Cardiac septum (tissue), 1 donor: ENCODE data around the gene NOVA1. TPM values are rescaled to one million over a fixed set of nuclear protein-coding genes. Genes with fewer than 3 reads are reported as not detected.

Experiments used
- DNase-seq: peaks from one replicate; pipeline ENCODE4 v3.0.0-alpha.2; 2020; ENCODE audit warnings: low spot score
- intact Hi-C: fragments of 100-400 bp; cut with DNase I; formaldehyde crosslinking; loops from one replicate; pipeline ENCODE4 v1.14.0; 2022
- total RNA-seq: library from RNA; stranded (reverse); fragmentation: NEBNext Ultra II Directional; extraction: Animal tissue kit (Norgen Biotek cat#: 25700); gene quantifications from one replicate; pipeline ENCODE4 v1.2.1, GENCODE V29; 2021
- donor health status: DM: no; HTN: no; CAD: no.

Gene NOVA1
- total RNA-seq, 1 donor from 2014 or later: 4.4 TPM

DNA sequence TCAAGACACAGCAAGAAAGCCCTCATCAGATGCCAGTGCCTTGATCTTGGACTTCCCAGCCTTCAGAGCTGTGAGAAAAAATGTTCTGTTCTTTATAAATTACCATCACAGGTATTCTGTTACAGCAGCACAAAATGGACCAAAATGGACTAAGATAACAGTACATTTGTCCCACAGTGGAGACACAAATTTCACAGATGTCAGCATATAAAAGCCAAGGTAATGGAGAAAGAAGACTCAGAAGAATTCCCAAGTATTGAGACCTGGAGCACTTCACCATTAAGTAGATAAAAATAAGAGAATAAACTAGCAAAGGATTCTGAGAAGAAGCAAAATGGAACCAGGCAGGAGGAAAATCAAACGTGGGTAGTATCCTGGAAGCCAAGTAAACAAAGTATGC, 131.0 kb downstream of the NOVA1 start:
- intact Hi-C loops: no loop called here
- no peak for DNase-seq

GRCh38 chr14:26463136-26463535, 134.7 kb downstream of the NOVA1 start:
- intact Hi-C loops: no loop called here
- no peak for DNase-seq

- DNase-seq: no peak
- intact Hi-C loops: no loop called here
These were observed 143.7 kb downstream of the NOVA1 start for GRCh38 chr14:26454105-26454504.

DNA sequence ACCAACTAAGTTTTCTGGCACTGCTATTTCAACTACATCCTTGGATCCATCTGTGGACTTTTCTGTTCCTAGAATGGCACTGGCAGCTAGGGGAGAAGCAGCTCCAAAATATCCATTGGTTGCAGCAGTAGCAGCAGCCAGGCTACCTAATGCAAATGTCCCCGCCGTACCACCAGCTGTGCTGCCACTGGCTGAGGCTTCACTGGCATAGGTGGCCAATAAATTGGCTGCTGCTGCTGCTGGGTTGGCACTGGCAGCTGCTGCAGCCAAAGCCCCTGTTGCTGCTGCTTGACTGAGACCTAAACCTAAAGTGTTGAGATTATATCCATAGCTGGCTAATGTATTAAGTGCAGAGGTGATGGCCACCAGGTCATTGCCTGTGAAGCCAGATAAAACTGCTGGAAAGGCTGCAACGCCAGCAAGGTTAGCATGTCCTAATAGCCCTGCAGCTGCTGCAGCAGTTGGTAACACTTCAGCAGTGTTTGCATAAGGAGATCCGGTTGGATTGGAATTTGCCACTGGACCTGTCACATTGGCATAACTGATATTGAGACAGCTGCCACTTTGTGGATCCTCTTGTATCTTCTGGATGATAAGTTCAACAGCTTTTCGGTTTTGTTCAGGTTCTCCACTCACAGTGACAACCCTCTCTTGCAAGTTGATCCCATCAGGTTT, 149.5 kb downstream of the NOVA1 start:
- no peak for DNase-seq
- intact Hi-C loops: no loop called here

- DNase-seq: no peak
- intact Hi-C loops: no loop called here
These were observed 153.0 kb downstream of the NOVA1 start for GRCh38 chr14:26444822-26445221.

GRCh38 chr14:26443654-26444053, 154.2 kb downstream of the NOVA1 start:
- DNase-seq: no peak
- intact Hi-C loops: no loop called here

- DNase-seq: no peak
- intact Hi-C loops: no loop called here
These were observed 168.6 kb downstream of the NOVA1 start for GRCh38 chr14:26429205-26429604.

GRCh38 chr14:26427097-26427496, 170.7 kb downstream of the NOVA1 start:
- intact Hi-C loops: no loop called here
- DNase-seq: no peak

DNA sequence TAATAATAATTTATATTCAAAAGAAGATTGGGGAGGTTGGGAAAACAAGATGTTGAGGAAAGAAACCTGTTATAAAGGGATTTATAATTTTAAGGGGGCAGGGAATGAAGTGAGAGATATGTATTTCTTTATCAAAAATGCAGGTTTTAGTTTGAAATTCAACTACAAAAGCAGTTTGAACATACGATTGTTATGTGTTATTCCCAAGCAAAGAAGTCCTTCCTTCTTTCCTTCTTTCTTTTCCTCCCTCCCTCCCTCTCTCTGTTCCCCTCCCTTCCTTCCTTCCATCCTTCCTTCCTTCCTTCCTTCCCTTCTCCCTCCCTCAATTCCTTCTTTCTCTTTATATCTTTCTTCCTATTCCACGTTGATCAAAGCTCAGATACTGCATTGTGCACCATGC, 173.3 kb downstream of the NOVA1 start:
- intact Hi-C loops: no loop called here
- no peak for DNase-seq

GRCh38 chr14:26415618-26416123, 182.2 kb downstream of the NOVA1 start:
- no peak for DNase-seq
- intact Hi-C loops: no loop called here

- no peak for DNase-seq
- intact Hi-C loops: no loop called here
These were observed 182.9 kb downstream of the NOVA1 start for GRCh38 chr14:26414926-26415325.

GRCh38 chr14:26414103-26414502, 183.7 kb downstream of the NOVA1 start:
- intact Hi-C loops: no loop called here

GRCh38 chr14:26412421-26412820, 185.4 kb downstream of the NOVA1 start:
- intact Hi-C loops: no loop called here
- DNase-seq: no peak

More at GRCh38 chr14:26414103-26414502, 183.7 kb downstream of the NOVA1 start:
- DNase-seq: no peak

- intact Hi-C loops: no loop called here
- DNase-seq: no peak
These were observed 187.6 kb downstream of the NOVA1 start for GRCh38 chr14:26410189-26410685.

DNA sequence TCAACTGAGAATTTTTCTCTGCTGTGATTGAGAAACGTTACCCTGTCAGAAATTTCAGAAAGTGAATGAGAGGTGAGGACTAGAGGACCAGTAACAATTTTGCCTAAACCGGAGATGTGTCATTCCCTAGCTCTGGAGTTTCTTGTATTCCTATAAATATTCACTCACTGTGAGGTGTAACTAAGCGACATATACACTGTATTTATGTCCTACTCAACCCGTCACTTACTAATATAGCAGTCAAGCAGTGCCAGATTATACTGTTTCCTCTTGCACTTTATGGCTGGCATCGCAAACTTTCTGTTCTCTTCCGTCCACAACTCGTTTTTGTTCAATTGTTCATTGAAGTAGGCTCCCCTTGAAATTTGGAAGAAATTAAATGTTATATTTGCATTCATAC, 192.9 kb downstream of the NOVA1 start:
- intact Hi-C loops: no loop called here
- no peak for DNase-seq

DNA sequence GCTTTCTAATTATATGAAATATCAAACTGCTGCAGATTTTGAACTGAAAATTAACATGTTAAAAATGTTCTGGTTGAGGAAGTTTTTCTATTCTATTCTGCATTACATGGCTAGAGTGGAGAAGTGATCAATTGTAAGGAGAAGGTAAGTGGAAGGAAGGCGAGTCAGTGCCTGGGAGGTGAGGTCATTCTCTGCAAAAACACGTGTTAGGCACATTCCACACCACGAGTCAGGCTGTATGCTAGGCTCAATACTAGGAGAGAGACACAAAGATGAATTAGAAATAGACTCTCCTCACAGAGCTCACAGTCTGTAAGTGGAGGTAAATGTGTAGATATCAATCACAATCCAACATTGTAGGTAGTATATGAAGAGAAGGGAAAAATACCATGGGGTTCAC, 194.1 kb downstream of the NOVA1 start:
- no peak for DNase-seq
- intact Hi-C loops: no loop called here

- intact Hi-C loops: no loop called here
- no peak for DNase-seq
These were observed 195.7 kb downstream of the NOVA1 start for GRCh38 chr14:26402126-26402525.

GRCh38 chr14:26401179-26401968, 196.5 kb downstream of the NOVA1 start:
- no peak for DNase-seq

DNA sequence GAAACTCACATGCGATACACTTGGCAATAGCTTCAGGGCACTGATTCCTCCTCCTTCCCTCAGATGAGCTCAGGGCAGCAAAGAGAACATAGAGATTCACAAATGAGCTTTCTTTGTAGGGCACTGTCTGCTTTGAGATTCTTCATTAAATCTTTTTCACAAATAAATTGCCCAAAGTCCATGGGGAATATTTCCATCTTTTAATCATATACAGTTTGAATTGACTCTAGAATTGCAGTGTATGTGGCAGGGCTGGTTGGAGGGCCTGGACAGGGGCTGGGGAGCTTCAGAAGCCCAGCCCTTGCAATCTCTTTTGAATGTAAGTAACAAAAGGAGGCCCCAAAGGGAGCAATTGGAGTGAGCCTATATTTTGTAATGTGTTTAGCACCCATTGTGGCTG, 197.5 kb downstream of the NOVA1 start:
- no peak for DNase-seq
- intact Hi-C loops: no loop called here

More at GRCh38 chr14:26401179-26401968, 196.5 kb downstream of the NOVA1 start:
- intact Hi-C loops: no loop called here

DNA sequence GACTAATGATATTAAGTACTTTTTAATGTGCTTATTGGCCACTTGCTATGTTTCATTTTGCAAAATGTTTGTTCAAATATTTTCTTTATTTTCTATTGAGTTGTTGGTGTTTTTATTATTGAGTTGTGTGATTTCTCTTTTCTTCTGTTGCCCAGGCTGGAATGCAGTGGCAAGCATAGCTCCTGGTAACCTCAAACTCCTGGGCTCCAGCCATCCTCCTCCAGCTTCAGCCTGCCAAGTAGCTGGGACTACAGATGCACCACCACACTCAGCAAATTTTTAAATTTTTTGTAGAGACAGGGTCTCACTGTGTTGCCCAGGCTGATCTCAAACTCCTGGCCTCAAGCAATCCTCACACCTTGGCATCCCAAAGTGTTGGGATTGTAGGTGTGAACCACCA, 199.2 kb downstream of the NOVA1 start:
- no peak for DNase-seq
- intact Hi-C loops: loop anchor here (10.0 kb wide), 1 partner anchor 516 kb away; no protein-coding TSS in a partner anchor
